GM04503 (cell line): Measurements from ENCODE around the gene TMEM240.

Source experiments
- DNase-seq: peaks from one replicate; pipeline ENCODE4 v3.0.0-alpha.2; 2012; ENCODE audit warnings: low read depth

The TMEM240 gene

GRCh38 chr1:1540090-1540817 lies at the start of gene TMEM240:
Gene TMEM240, minus strand, starts transcription at chr1:1540624. Its CDS starts 278 bp downstream, at chr1:1540346.
- DNase-seq, result no peak

DNA sequence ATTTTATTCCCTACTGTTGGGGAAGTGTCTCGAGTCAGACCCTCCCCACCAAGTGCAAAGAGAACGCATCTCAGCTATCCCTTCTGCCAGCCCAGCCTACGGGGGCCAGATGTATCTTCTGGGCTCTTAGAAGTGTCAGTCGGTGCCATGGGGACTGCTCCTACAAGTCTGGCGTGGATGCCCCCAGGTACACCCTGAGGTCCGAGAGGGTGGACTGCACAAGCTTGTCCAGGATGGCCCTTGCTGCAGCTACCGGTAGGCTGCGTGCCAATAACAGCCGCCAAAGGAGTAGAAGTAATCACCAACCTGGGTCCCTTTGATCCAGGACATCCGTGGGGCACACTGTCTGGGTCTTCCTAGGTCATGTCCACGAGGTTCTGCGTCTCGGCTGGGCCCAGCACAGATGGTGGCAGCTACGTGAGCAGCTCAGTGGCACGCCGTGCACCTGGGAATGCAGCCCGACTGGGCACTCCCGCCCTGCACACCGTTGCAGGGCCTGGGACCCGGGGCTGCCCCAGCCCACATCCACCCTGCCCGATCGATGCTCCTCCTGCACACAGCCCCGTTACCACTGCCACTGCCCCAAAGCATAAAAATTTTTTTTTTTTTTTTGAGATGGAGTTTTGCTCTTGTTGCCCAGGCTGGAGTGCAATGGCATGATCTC lies 43.1 kb upstream of the TMEM240 start:
- DNase-seq, result no peak

DNA sequence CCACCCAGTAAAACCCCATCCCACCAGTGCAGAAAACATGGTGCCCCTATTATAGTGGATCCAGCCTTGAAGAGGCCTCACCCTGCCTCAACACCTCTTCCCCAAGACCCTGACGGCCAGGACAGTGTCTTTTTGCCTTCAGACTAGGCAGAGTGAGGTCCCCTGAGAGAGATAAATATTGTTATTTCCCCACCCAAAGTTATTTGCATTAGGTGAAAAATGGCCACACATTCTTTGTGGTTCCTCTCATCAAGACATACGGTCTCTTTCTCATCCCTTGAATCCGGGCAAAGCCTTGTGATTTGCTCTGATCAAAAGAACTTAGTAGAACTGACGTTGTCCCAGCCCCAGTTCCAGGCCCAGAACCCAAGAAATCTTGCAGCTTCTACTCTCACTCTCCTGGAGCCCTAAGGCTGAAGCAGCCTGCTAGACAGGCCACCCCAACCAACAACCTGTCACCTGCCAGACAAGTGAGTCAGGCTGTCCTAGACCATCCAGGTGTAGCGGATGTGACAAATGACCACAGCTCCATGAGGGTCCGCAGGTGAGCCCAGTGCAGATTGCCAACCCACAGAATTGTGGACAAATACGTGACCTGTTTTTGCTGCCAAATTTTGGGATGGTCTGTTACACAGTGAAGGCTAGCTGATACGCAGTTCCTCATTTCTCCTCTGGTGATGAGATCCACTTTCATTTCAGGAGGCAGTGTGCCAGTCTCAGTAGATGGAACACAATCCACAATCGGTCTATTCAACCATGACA lies 42.3 kb upstream of the TMEM240 start:
- DNase-seq, result no peak

- no peak for DNase-seq
Observed at GRCh38 chr1:1578371-1578940, 38.0 kb upstream of the TMEM240 start.

DNA sequence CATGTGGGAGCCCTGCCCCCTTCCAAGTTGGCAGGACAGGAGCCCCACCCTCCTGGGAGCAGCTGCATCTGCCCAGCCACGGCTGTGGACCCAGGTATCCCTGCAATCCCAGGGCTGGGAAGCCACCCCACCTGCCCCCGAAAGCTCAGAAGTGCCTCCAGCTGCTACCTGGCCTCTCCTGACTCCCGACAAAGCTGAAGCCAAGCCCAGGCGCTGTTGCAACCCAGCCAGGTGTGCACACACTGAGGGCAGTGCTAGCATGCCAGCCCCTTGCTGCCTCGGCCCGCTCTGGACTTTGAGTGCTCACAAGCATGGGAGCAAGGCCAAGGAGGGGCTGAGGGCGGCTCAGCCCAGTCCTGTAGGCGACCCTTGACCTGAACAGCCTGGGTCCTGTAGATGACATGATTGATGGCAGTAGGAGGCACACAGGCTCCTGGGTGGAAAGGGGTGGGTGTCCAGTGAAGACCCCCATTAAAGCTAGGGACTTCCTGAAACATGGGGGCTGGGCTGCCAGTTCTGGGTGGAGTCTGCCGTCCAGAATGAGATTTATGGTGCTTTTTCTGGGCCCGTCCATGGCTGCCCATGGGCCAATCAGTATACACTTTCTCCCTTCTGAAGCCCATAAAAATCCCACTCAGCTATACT lies 37.1 kb upstream of the TMEM240 start:
- no peak for DNase-seq

GRCh38 chr1:1574721-1575537 lies 34.5 kb upstream of the TMEM240 start, which contains the start of gene SSU72:
Gene SSU72, minus strand, starts transcription at chr1:1574863. Its CDS starts 306 bp downstream, at chr1:1574557.
- DNase-seq, result no peak

GRCh38 chr1:1573843-1574720 lies 33.7 kb upstream of the TMEM240 start:
- no peak for DNase-seq

- no peak for DNase-seq
Observed at GRCh38 chr1:1569341-1569740, 28.9 kb upstream of the TMEM240 start.

DNA sequence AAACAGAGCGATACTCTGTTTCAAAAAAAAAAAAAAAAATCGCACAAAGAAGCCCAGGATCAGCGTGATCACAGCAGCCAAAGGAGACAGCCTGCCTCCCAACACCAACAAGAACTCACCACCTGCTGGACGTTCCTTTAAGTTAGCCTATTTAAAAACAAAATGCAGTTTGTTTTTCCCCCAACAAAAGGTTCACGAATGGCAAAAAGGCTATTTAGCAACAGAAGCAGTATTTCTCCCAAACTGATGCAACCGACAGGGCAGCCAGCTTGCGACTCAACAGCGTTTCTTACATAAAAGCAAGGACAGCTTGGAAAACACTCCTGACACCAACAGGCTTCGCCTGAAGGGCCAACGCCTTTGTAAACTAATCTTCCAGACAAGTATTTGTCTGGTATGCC lies 27.5 kb upstream of the TMEM240 start:
- no peak for DNase-seq

GRCh38 chr1:1567152-1567875 lies 26.9 kb upstream of the TMEM240 start:
- DNase-seq, result no peak

DNA sequence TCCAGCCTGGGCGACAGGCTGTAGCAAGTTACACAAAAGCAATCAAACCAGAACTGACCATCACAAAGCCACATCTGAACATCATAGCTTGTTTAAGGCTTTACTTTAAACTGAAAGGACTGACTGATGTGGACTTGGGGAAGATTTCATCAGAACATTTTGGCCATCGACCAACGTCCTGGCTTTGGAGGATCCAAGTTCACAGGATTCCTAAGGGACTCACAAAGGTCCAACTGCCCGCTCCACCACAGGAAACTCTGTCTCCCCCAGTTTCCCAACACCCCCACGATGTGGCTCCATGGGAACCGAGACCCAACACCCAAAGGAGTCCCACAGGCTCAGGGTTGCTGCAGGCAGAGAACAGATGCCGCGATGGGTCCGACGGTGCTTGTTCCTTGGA lies 24.9 kb upstream of the TMEM240 start:
- no peak for DNase-seq

- no peak for DNase-seq
Observed at GRCh38 chr1:1564268-1564667, 23.8 kb upstream of the TMEM240 start.

- no peak for DNase-seq
Observed at GRCh38 chr1:1563688-1564087, 23.3 kb upstream of the TMEM240 start.

GRCh38 chr1:1562556-1563195 lies 22.3 kb upstream of the TMEM240 start:
- DNase-seq, result no peak

- no peak for DNase-seq
Observed at GRCh38 chr1:1561801-1562470, 21.5 kb upstream of the TMEM240 start.

GRCh38 chr1:1560178-1560577 lies 19.8 kb upstream of the TMEM240 start:
- no peak for DNase-seq

DNA sequence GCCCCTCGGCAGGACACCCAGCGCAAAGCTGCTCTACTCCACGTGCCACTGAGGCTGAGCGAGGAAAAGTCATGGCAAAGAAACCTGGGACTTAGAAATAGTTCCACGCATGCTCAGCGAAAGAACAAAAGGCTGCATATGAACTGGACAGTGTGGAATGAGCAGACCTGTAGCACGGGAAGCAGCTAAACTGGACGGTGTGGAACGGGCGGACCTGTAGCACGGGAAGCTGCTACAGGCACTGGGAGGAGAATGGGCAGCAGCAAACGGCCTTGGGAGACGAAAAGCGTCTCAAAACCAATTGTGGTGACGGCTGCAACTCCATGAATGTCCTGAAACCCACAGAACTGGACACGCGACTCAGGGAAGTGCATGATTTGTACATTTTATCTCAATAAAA lies 18.6 kb upstream of the TMEM240 start:
- DNase-seq, result no peak

DNA sequence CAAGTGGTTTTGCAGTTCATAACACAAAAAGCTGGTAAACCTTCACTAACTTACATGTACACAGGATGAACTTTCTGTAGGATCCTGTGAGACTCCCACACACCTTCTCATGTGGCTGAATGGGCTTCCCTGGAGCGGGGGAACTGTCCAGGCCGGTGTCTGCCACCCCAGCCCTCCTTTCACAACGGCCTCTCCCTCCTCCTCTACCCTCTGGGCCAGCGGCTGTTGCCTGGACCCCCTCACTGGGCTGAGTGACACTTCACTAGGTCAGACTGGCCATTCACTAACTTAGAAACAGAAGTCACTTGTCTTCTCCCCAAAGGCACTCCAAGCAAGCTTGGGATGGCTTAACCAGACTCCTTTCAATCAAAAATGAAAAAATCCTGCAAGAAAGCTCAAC lies 18.2 kb upstream of the TMEM240 start:
- no peak for DNase-seq
